H1 (cell line): Measurements from ENCODE around the gene STRIP2. TPM values are rescaled to one million over a fixed set of nuclear protein-coding genes. Genes with fewer than 3 reads are reported as not detected.
"Not testable (repeated sequence)": the region's sequence is repeated elsewhere in the genome, so short reads cannot be mapped to it uniquely, and the experiment has no call there.

Experiments
- CTCF ChIA-PET: fragments of 300-600 bp; sonication (Branson Sonifier 250); formaldehyde crosslinking; loops from one replicate; lab custom pipeline; 2021; ENCODE audit not compliant: partially characterized antibody; lab: Charles Lee
- POLR2A ChIA-PET: fragments of 300-600 bp; sonication (Branson Sonifier 250); formaldehyde crosslinking; loops from one replicate; lab custom pipeline; 2021; ENCODE audit warnings: inconsistent platforms; ENCODE audit not compliant: partially characterized antibody; lab: Charles Lee
- DNase-seq, 2 experiments: peaks; one replicate each; pipeline versions ENCODE4 v3.0.0 to v3.0.0-alpha.2; 2010 to 2022; ENCODE audit warnings: low spot score in 2 of 2, low read depth in 1 of 2, mixed read lengths in 1 of 2
- FAIRE-seq: peaks from 2 replicates; lab custom pipeline; 2011; peaks lifted over from hg19 to GRCh38; lab: Jason Lieb, UNC
- H2AFZ ChIP-seq: 2 replicates; pipeline ENCODE4 v1.8.1; 2012; ENCODE audit warnings: low read length, inconsistent platforms
- H2AK5ac ChIP-seq: 2 replicates; pipeline ENCODE4 v1.6.1; 2013; ENCODE audit warnings: low read depth, low read length
- H2BK120ac ChIP-seq: replicated peaks from 2 replicates; pipeline ENCODE3; 2013; ENCODE audit warnings: low read depth, low read length, inconsistent platforms
- H2BK12ac ChIP-seq: 2 replicates; pipeline ENCODE4 v1.6.1; 2013; ENCODE audit warnings: low read depth, low read length
- H2BK15ac ChIP-seq: 2 replicates; pipeline ENCODE4 v1.6.1; 2013; ENCODE audit warnings: low read length
- H2BK20ac ChIP-seq: 2 replicates; pipeline ENCODE4 v1.6.1; 2013; ENCODE audit warnings: low read length
- H2BK5ac ChIP-seq: 2 replicates; pipeline ENCODE4 v1.6.1; 2013; ENCODE audit warnings: low read depth, low read length
- H3K14ac ChIP-seq: 2 replicates; pipeline ENCODE4 v1.6.1; 2013; ENCODE audit warnings: inconsistent platforms; ENCODE audit not compliant: insufficient read length
- H3K18ac ChIP-seq: 2 replicates; pipeline ENCODE4 v1.6.1; 2013; ENCODE audit warnings: low read length; ENCODE audit errors: extremely low read depth
- H3K23ac ChIP-seq: 2 replicates; pipeline ENCODE4 v1.6.1; 2013; ENCODE audit warnings: inconsistent platforms; ENCODE audit not compliant: insufficient read length
- H3K23me2 ChIP-seq: 2 replicates; pipeline ENCODE4 v1.6.1; 2013; ENCODE audit warnings: low read depth, low read length
- H3K27ac ChIP-seq: 2 replicates; pipeline ENCODE4 v1.6.1; 2011; ENCODE audit warnings: low read depth, low read length, inconsistent platforms
- H3K27me3 ChIP-seq, 4 experiments: replicated peaks in 1 of 4; 1 replicate in 1 of 4; 2 replicates in 3 of 4; pipeline versions ENCODE4 v1.6.1 to v1.8.1; 2011 to 2013; ENCODE audit warnings: low read length in 3 of 4, mild to moderate bottlenecking in 3 of 4, inconsistent platforms in 2 of 4, mixed read lengths in 2 of 4, moderate library complexity in 1 of 4; ENCODE audit not compliant: control insufficient read depth in 3 of 4, insufficient read depth in 3 of 4; ENCODE audit errors: extremely low read depth in 1 of 4
- H3K36me3 ChIP-seq, 4 experiments: 2 replicates each; pipeline versions ENCODE4 v1.6.1 to v1.8.1; 2011 to 2013; ENCODE audit warnings: mild to moderate bottlenecking in 4 of 4, low read length in 3 of 4, moderate library complexity in 2 of 4, control low read depth in 1 of 4, inconsistent platforms in 1 of 4; ENCODE audit not compliant: insufficient read depth in 4 of 4, control insufficient read depth in 2 of 4
- H3K4ac ChIP-seq: replicated peaks from 2 replicates; pipeline ENCODE3; 2013; ENCODE audit warnings: low read length, low read depth, mixed read lengths, inconsistent platforms; ENCODE audit not compliant: insufficient read length
- H3K4me1 ChIP-seq, 4 experiments: replicated peaks in 1 of 4; 1 replicate in 1 of 4; 2 replicates in 3 of 4; pipeline versions ENCODE4 v1.6.1 to v1.8.1; 2011 to 2013; ENCODE audit warnings: low read length in 3 of 4, inconsistent platforms in 2 of 4, mixed read lengths in 1 of 4; ENCODE audit not compliant: insufficient read depth in 4 of 4, control insufficient read depth in 3 of 4
- H3K4me2 ChIP-seq, 2 experiments: 2 replicates each; pipeline versions ENCODE4 v1.6.1 to v1.8.1; 2011 to 2013; ENCODE audit warnings: low read depth in 2 of 2, low read length in 2 of 2, control low read depth in 1 of 2, inconsistent platforms in 1 of 2, mild to moderate bottlenecking in 1 of 2; ENCODE audit not compliant: insufficient read depth in 1 of 2
- H3K4me3 ChIP-seq, 4 experiments: fragments of 200-600, 300-600 bp in 1 of 4; sonication (generic), shearing (Covaris generic), sonication (Bioruptor Twin) in 1 of 4; 2 replicates each; pipeline versions ENCODE4 v1.5.1 to v1.8.1; 2011 to 2016; ENCODE audit warnings: low read length in 4 of 4, low read depth in 3 of 4, control low read depth in 2 of 4, inconsistent platforms in 2 of 4, mild to moderate bottlenecking in 2 of 4, mixed read lengths in 1 of 4, moderate library complexity in 1 of 4; ENCODE audit not compliant: insufficient read depth in 2 of 4; ENCODE audit errors: extremely low read depth in 1 of 4
- H3K56ac ChIP-seq: replicated peaks from 2 replicates; pipeline ENCODE3; 2013; ENCODE audit warnings: low read depth, mild to moderate bottlenecking, mixed read lengths, low read length, inconsistent platforms; ENCODE audit not compliant: insufficient read length
- H3K79me1 ChIP-seq: 2 replicates; pipeline ENCODE4 v1.6.1; 2013; ENCODE audit warnings: low read depth, low read length, control low read depth
- H3K79me2 ChIP-seq, 2 experiments: 2 replicates each; pipeline versions ENCODE4 v1.6.1 to v1.8.1; 2012 to 2013; ENCODE audit warnings: low read length in 2 of 2, mild to moderate bottlenecking in 2 of 2, inconsistent platforms in 1 of 2; ENCODE audit not compliant: insufficient read depth in 2 of 2, control insufficient read depth in 1 of 2
- H3K9ac ChIP-seq, 4 experiments: replicated peaks in 1 of 4; 1 replicate in 1 of 4; 2 replicates in 3 of 4; pipeline versions ENCODE4 v1.6.1 to v1.8.1; 2011 to 2013; ENCODE audit warnings: low read depth in 3 of 4, low read length in 3 of 4, control low read depth in 2 of 4, mild to moderate bottlenecking in 2 of 4, moderate library complexity in 2 of 4, inconsistent platforms in 1 of 4; ENCODE audit errors: extremely low read depth in 1 of 4
- H3K9me3 ChIP-seq, 2 experiments: 2 replicates each; pipeline versions ENCODE4 v1.6.1 to v1.8.1; 2012 to 2013; ENCODE audit warnings: mild to moderate bottlenecking in 2 of 2, moderate library complexity in 2 of 2, control low read depth in 1 of 2, inconsistent platforms in 1 of 2, low read depth in 1 of 2, low read length in 1 of 2, mixed read lengths in 1 of 2; ENCODE audit not compliant: insufficient read depth in 2 of 2
- H4K20me1 ChIP-seq, 2 experiments: replicated peaks in 1 of 2; 2 replicates each; pipeline versions ENCODE3 to v1.8.1; 2011 to 2013; ENCODE audit warnings: inconsistent platforms in 2 of 2, low read length in 2 of 2, mild to moderate bottlenecking in 1 of 2; ENCODE audit not compliant: insufficient read depth in 2 of 2, control insufficient read depth in 1 of 2
- H4K5ac ChIP-seq: 2 replicates; pipeline ENCODE4 v1.6.1; 2013; ENCODE audit warnings: low read length, low read depth, mixed read lengths, inconsistent platforms; ENCODE audit not compliant: insufficient read length
- H4K8ac ChIP-seq: 2 replicates; pipeline ENCODE4 v1.8.0; 2013; ENCODE audit warnings: mild to moderate bottlenecking, moderate library complexity, low read length, inconsistent platforms; ENCODE audit not compliant: insufficient read depth; ENCODE audit errors: extremely low read depth
- H4K91ac ChIP-seq: replicated peaks from 2 replicates; pipeline ENCODE3; 2013; ENCODE audit warnings: low read length, mixed read lengths, inconsistent platforms; ENCODE audit not compliant: insufficient read length
- WGBS, 2 experiments: shearing (Covaris generic) in 1 of 2; methylation state at CpG; one replicate each; pipeline versions ENCODE4 v1.1.6 to v1.1.7; 2013 to 2015; ENCODE audit warnings: low lambda C conversion rate in 2 of 2, mixed read lengths in 2 of 2, inconsistent platforms in 1 of 2, low coverage in 1 of 2, missing lambda C conversion rate in 1 of 2; ENCODE audit not compliant: insufficient replicate concordance in 2 of 2, insufficient coverage in 1 of 2, insufficient read length in 1 of 2; ENCODE audit errors: extremely low coverage in 1 of 2, missing lambda C conversion rate in 1 of 2; 5-methylcytosine and 5-hydroxymethylcytosine counted together
- polyA plus RNA-seq, 7 experiments: library from polyadenylated mRNA; depleted of rRNA in 3 of 7; stranded (reverse) in 5 of 7; unstranded in 2 of 7; fragments of >200 nt in 5 of 7; fragments of 200-250 nt in 2 of 7; gene quantifications; 1 replicate in 5 of 7; 2 replicates in 1 of 7; 4 replicates in 1 of 7; pipeline versions ENCODE4 v1.2.1 to v1.2.3, GENCODE V29; 2011 to 2013; ENCODE audit warnings: missing spikeins in 2 of 7, mixed read lengths in 2 of 7
- total RNA-seq: library from RNA; stranded (reverse); fragmentation: NEBNext Ultra II Directional; extraction: Animal tissue kit (Norgen Biotek cat#: 25700); gene quantifications from 2 replicates; pipeline ENCODE4 v1.2.1, GENCODE V29; 2021

The STRIP2 gene
- total and polyA plus RNA-seq, 2 of the 8 experiments (the other 6 are each of a cell fraction or from before 2014, with no cell fraction given) = 5.3 to 8.2 TPM

DNA sequence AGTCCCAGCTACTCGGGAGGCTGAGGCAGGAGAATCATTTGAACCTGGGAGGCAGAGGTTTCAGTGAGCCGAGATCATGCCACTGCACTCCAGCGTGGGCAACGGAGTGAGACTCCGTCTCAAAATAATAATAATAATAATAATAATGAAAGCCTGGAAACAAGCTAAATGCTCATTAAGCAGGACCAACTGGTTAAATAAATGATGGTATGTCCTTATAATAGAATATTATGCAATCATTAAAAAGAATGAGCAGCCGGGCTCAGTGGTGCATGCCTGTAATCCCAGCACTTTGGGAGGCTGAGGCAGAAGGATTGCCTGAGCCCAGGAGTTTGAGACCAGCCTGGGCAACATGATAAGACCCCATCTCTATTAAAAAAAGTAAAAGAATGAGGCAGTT lies 47.1 kb downstream of the STRIP2 start:
- H3K56ac ChIP-seq, H3K4me3 ChIP-seq, H2AK5ac ChIP-seq, H3K4ac ChIP-seq, H3K9ac ChIP-seq, POLR2A ChIA-PET, H4K20me1 ChIP-seq, H2BK20ac ChIP-seq, H3K79me1 ChIP-seq, H3K27me3 ChIP-seq, H2BK12ac ChIP-seq, H3K27ac ChIP-seq, H3K79me2 ChIP-seq, H3K14ac ChIP-seq, H4K91ac ChIP-seq, FAIRE-seq, H3K18ac ChIP-seq, H3K23me2 ChIP-seq, H2BK5ac ChIP-seq, H3K4me1 ChIP-seq, H4K5ac ChIP-seq, H2BK15ac ChIP-seq, H3K23ac ChIP-seq, H3K4me2 ChIP-seq, H2BK120ac ChIP-seq, H3K9me3 ChIP-seq, H4K8ac ChIP-seq, H2AFZ ChIP-seq, DNase-seq: not testable (repeated sequence)
- 94% methylated on average over 6 of the region's 6 CpGs; no CpG with 5 or more reads in 1 of the 2 experiments for WGBS, 2 experiments
- CTCF ChIA-PET = interaction anchor here (0.8 to 8.1 kb wide), 4 partner anchors 10 to 154 kb away, joined by 3 to 52 read pairs (median 6); no protein-coding TSS in a partner anchor
- H3K36me3 ChIP-seq = peaks cover 0 to 18% (median 1%) of the 10 kb centered on the region in 4 experiments; a peak in 2 of 8 replicates
